ENCODE data around the gene PLCB1.
"Not testable (repeated sequence)": the region's sequence is repeated elsewhere in the genome, so short reads cannot be mapped to it uniquely, and the experiment has no call there.

The PLCB1 gene

DNA sequence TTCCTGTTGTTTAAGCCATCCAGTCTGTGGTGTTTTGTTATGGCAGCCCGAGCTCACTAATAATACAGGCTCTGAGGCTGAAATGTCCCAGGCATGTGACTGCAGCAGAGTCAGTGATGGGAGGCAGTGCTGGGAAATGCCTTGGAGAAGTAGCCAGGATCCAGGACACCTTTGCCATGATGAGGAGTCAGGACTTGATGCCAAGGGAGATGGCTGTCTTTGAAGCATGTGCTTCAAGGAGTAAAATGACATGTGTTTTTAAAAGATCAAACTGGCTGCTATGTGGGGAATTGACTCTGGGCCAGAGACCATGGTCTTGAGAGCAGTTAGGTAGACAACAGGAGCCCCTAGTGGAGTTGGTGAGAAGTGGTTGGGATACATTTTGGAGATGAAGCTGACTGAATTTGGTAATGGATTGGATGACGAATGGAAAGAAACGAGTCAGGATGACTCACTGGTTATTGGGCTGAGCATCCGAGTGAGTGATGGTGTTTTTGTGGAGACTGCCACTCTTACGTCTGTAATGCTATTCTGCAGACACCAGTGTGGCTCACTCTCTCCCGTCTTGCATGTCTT, 322.2 kb downstream of the PLCB1 start:
- DNase-seq: no peak

DNA sequence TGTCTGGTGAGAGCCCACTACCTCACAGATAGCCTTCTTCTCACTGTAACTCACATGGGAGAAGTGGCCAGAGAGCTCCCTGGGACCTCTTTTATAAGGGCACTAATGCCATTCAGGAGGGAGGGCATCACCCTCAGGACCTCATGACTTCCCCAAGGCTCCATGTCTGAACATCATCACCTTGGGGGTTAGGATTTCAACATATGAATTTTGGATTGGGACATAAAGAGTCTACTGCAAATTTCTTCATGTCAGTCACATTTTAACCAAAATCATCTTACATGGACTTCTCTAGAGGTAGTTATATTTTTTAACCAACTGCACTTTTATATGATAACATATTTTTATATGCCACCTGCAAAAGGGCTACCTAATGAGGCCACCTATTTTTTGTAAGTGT, 324.7 kb downstream of the PLCB1 start:
- DNase-seq: no peak

DNA sequence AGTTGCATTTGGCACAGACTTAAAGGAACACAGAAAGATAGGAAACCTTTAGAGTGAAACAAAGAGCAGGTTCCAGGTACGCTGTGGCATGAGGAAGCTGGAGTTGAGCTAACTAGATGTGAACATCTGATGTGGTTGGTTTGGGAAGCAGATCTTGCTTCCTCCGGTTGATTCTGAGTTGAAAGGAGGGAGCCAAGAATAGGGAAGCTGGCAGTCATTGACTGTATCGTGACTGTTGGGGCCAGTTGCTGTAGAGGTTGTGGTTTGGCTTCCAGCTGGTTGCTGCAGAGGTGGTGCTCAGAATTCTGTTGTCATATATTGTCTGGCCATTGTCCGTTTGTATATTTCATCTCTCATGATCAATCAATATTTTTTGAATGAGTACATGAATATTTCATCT, 325.9 kb downstream of the PLCB1 start:
- no peak for DNase-seq

DNA sequence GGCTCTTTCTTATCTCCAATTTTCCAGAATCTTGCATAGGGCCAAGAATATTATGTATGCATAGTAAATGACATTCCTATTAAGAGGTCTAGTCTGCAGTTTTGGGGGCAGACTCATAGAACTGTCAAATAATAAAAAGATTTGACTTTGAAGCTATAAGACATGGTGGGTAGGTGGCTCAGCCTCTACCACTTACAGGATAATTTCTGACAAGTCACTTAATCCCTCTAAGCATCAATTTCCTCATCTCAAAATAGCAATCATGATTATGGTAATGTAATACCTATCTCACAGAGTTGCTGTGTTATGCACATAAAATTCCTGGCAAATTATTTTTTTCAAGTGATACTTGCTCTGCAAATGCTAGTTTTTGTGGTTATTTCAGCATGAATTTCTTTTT, 329.1 kb downstream of the PLCB1 start:
- DNase-seq: no peak

DNA sequence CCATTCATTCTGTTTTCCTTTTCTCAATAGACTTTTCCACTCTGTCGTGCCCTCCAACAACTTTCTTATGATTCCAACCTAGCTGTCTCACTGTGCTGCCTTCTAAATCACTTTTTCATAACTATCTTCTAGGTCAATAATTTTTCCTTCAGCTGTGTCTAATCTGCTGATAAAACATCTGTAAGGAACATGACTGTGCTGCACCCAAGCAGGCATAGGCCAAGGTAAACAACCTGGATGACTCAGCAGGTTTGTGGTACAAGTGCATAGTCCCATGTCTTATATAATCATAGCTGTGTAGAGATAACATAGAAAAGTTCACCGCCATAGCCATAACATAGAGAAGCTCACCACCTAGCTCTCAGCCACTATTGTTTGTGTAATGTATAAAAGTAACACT, 332.3 kb downstream of the PLCB1 start:
- DNase-seq: no peak

DNA sequence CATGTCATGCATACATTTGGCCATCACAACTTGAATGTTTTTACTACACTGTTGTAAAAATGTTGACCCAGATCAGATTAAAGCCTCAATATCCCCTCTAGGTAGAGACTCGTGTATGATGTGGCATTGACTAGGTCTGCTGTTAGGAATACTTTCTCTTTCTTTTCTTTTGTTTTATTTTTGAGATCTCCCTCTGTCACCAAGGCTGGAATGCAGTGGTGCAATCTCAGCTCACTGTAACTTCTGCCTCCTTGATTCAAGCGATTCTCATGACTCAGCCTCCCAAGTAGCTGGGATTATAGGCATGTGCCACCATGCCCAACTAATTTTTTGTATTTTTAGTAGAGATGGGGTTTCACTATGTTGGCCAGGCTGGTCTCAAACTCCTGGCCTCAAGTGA, 334.7 kb downstream of the PLCB1 start:
- DNase-seq: not testable (repeated sequence)

DNA sequence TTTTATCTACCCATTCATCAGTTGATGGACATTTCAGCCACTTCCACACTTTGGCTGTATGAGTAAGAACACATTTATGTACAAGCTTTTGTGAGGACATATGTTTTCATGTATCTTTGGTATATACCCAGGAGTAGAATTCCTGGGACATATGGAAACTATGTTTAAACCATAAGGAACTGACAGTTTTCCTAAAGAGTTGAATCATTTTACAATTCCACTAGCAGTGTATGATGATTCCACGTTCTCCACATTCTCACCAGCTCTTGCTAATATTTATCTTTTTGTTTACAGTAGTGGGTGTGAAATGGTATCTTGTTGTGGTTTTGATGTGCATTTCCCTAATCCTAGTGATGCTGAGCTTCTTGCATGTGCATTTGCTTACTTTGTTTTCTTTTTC, 338.1 kb downstream of the PLCB1 start:
- no peak for DNase-seq

DNA sequence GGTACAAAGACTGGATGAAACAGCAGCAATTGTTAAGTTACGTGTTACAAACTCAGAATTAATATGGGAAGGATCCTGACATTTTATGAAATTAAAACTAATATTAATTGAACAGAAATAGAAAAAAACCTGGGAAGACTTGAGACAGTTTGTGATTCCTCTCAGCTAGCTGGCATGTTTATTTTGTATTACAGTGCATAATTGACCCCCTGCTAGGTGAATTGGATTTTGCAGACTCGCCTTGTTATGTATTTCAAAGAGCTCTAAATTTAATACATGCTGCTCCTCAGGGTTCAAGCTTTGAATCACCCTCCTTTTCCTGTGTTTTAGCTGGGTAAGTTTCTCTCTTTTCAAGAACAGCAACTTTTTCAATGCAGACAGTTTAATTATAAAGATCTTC, 339.4 kb downstream of the PLCB1 start:
- no peak for DNase-seq

DNA sequence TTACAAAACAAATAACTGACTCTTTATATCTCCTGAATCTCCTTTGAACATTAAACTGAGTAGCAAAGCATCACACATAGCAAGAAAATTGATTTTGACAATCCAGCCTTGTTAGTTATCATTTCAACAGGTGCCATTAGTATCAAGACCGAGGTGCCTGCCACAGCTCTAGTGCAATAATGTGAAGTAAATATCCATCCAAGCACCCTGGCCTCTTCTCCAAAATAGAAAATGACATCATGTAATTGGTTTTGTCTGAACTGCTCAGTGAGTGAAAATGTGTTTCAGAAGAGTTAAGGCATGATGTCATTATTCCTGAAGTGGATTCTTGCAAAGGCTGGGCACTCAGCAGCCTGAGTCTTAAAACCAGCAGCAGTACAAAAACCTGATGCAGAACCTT, 341.4 kb downstream of the PLCB1 start:
- no peak for DNase-seq

DNA sequence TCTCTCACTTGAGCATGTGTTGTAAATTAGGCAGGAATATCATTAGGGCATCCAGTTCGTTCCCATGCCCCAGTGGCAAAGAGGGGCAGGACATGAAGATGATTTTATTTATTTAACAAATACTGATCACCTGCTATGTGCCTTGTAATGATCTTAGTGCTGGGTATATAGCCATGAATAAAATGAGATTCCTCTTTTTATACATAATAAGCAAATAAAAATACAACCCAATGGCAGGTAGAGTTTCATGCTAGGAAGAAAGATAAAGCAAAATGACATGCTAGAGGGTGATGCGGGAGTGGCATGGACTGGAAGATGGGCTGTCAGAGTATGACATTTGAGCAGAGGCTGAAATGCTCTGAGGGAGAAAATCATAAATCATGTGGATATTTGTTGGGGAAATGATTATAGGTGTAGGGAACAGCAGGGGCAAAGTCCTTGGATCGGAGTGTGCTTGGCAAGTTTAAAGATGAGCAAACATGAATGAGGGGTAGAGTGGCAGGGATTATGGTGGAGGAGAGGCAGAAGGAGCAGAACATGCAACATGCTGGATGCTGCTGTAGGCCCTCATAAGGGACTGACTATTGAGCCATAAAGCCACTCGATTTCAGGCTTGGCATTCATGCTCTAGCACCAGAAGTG, 342.1 kb downstream of the PLCB1 start:
- no peak for DNase-seq

DNA sequence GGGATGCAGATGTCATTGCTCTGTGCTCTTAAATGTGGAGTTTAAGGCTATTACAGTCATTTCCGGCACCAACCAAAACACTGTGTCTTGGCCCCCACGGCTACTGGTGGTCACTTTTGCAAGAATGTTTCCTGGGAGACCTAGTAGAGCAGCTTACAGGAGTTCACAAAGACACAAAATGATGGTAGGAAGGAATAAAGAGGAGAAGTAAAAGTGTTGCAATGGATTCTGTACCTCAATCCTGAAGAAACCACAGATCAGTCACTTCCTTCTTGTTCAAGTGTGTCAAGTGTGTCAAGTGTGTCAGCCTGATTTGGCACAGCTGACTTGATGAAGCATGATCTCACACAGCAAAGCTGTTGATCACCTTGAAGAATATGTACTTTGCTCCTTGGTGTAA, 344.0 kb downstream of the PLCB1 start:
- no peak for DNase-seq

DNA sequence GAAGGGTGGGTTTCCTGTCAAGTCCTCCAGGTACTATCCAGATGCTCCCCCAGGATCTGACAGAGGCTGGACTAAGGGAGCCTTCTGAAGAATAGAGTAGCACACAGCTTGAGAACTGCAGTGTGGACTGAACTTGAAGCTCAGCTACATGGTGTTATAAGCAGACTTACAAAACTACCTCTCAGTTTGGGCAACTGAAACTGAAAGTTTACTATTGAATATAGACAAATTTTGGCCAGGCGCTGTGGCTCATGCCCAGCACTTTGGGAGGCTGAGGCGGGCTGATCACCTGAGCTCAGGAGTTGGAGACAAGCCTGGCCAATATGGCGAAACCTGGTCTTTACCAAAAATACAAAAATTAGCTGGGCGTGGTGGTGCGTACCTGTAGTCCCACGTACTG, 348.5 kb downstream of the PLCB1 start:
- no peak for DNase-seq

DNA sequence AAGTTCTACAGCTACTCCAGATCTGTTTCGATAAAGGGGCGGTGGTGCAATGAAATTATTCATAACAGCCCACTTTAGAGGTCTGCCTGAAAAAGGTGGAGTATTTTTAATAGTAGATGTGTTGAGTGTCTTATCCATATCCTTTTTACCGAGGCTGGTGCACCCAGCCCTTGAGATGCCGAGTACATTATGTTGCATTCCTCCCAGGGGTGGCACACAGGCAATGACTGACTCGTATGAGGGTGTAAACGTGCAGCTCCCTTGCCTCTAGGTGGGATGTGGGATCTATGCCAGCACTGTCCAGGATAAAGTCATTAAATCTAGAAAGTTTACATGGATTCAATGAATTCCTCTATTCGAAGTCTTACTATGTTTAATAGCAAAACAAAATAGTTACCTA, 355.6 kb downstream of the PLCB1 start:
- no peak for DNase-seq

DNA sequence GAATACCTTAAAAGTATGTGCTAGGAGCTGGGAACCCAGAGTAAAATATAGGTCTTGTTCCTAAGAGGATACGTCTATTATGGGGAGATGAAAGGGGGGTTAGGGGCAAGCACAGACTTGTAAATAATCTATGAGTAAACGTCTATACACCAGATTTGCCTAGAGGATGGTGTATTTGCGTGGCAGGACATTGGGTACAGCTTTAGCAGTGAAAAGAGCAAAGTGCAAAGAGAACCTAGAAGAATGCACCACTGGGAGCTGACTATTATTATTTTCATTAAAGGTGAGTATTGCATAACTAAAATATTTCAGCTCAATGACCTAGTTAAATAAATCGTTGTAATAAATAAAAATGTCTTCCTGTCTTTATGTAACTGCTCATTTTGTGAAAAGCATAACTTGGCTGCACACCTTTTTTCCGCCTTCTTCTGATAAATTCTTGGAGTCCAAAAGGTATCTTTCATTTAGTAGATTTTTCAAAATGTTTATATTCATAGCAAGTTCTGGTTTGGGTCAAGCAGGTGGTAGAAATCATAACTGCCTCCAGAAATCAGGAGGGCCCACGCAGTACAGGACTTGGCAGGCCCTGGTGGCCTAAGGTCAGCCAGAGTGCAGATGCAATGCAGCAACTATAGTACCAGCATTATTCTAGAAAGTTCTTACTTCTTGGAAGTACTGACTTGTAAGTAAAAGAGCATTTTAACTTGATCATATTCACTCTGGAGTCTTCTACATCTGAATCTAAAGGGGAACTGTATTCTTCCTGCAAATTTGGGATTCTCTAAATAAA, 357.2 kb downstream of the PLCB1 start:
- no peak for DNase-seq

DNA sequence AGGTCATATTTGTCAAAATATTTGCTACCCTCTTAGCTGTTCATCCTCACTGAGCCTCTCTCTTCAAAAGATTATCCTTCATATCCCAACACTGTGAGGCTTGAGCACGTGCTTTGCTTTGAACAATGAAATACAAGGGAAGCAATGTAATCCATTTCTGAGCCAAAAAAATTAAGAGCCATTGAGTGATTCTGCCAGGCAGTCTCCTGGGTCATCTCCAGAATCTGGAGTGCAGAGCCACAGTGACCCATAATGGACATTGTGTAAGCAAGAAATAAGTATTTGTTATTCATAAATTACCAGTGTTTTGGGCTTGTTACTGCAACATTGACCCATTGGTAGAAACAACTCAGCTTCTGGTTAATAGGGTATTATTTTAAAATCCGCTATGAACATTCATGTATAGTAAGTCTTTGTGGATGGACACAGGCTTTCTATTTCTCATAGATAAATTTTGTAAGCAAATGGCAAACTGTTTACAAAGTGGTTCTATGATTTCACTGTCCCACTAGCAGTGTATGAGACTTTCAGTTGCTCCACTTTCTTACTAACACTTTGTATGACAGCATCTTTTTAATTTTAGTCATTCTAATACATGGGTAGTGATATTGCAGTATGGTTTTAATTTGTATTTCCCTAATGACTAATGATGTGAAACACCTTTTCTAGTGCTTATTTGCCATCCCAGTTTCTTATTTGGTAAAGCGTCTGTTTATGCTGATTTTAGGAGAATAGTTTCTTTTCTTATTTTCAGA, 358.2 kb downstream of the PLCB1 start:
- DNase-seq: no peak

DNA sequence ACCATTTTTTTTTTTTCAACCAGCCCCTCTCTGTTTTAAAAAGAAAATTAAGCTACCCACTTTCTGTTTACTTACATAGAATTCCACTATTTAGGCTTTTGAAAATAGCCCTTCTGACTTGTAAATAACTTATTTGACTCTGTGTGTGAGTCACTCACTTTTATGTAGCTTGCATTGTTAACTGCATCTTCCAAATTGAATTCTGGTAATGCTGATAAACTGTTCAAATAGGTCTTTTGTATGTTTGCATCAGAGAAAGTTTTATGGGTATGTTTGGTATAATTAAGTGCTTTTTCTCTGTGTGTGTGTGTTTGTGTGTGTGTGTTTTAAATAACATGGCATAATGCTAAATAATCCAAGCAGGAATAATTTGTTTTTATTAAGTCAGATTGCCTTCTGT, 360.1 kb downstream of the PLCB1 start:
- DNase-seq: no peak

DNA sequence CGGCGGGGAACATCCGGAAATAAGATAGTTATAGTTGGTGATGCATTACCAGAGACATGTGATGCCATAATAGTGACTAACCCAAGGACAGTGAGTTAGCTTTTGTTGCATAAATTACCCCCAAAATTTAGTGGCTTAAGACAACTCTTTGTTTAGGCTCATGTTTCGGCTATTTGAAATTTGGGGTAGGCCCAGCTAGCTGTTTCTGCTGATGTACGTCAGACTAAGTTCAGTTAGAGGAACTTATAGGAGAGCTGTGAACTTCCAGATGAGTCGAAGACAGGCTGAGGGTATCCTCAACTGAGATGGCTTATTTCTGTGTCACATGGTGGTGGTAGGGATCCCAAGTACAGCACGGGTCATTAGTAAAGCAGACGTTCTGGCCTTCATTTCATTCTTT, 366.5 kb downstream of the PLCB1 start:
- no peak for DNase-seq

DNA sequence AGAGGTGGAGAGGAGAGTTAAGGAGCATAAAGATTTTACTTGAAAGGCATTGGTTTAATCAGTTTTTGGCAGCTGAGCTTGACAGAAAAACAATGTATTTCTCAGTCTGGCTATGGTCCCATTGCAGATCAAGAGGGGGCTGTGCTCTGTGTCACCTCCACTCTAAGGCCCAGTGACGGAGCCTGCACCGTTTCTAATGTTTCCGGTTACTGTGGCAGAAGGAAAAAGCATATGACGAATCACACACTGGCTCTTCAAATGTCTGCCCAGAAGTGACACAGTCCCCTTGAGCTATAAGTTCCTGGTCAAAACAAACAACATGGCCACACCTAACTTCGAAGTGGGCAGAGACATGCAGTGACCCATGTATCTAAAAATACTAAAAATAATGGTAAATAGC, 372.0 kb downstream of the PLCB1 start:
- DNase-seq: no peak

DNA sequence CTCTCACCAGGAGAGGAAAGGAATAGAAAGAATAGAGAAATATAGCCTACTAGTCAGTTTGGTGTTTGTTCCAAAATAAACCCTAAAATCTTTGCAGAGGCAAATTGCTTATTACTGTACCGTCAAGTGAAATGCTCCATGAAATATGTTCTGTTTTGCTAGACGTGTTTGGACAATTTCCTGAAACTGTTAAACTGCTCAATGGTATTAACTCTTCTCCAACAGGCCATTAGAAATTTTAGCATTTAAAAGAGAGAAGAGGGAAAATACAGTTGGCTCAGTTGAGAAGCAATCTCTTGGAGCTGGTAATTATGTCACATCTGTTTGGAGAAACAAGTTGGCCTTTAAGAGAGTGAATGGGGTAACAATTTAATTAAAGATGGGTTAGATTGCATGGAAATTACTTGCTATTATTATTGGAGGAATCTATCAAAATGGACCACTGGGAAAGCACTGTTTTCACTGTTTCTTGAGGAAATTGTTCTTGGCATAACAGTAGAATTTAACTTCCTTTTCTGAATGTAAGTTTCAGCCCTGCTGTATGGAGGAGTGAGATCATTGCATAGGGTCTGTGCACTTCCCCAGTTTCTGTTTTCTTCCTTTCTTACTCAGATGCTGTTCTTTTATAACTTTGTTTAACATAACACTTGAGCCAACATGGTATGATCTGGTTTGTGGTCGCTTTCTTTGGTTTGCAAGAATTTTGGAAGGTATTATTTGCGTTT, 373.6 kb downstream of the PLCB1 start:
- no peak for DNase-seq

DNA sequence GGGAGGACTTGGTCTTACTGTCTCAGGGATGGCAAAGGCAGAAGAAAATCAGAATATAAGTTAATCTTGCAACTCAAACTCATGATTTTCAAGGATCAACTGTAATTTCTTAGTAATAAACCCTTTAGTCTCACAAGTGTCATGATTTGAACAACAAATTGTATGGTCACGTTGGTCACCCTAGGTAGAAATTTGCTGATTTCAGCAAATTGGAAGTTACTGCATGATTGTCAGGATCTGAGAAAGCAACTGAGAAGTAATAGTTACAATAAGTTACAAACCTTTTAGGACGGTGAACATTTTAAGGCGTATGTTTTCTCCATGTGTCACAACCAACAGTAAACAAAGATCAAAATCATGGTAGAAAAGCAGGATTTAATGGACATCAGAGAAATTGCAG, 375.2 kb downstream of the PLCB1 start:
- DNase-seq: no peak

DNA sequence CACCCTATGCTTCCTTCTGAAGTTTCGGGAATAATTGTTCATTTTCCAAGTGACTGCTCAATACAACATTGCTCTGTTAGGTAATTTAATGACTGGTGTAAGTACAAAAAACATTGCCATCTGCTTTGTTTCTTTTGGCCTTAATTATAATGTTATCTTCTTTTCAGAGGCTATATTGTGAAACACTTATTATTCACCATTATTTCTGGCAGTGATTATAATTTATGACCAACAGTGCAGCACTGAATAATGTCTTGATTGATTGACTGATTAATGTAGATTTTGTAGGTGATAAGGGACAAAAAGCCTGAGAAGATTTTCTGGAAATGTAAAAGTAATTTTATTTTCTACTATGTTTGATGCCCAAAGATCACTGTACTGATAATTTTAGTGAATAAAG, 377.7 kb downstream of the PLCB1 start:
- DNase-seq: no peak

DNA sequence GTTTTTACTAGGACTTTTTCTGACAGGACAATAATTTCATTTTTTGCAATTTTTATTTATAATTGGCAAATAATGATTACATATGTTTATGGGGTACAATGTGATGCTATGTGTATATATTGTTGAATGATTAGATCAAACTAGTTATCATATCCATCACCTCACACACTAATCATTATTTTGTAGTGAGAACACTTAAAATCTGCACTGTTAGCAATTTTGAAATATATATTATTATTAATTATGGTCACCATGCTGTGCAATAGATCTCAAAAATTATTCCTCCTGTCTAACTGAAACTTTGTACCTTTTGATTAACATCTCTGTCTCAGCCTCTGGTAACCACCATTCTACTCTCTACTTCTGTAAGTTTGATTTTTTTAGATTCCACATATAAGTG, 378.7 kb downstream of the PLCB1 start:
- no peak for DNase-seq

DNA sequence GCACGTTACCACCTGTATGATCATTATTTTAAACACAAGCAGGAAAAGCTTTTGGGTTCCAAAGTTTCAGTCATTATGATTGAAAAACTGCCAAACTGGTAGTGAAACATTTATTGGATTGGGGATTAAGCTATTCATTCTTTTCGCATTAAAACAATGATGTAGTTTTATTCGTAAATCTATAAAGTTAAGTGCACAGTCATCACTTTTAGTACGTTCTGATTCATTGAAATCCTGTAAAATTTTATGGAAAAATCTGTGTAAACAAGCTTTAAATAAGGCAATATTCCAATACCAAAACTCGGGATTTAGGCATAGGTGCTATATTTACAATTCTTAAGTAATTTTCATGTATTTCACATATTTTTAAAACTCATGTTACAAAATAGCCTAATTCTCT, 379.9 kb downstream of the PLCB1 start:
- no peak for DNase-seq
